ENCODE data around the gene SV2C.

Gene SV2C

DNA sequence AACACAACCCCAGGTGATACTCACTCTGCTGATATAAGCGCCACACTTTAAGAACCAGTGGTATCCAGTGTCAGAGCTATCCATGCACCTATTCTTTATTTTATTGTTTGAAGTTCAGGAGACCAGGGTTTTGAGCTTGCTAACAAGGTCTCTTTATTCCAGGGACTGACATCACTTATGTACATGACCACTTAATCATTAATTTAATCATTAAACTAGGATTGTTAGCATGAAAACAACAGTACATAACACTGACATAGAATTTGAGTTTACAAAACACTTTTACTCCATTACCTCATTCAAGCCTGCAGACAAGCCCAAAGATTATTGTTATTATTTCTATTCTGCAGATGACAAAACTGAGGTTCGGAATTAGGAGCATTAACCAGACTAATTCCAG is 168.5 kb downstream of the SV2C start:
- no peak overlapping the region for H2AFZ ChIP-seq (ENCODE audit: low read length, unreplicated experiment)

DNA sequence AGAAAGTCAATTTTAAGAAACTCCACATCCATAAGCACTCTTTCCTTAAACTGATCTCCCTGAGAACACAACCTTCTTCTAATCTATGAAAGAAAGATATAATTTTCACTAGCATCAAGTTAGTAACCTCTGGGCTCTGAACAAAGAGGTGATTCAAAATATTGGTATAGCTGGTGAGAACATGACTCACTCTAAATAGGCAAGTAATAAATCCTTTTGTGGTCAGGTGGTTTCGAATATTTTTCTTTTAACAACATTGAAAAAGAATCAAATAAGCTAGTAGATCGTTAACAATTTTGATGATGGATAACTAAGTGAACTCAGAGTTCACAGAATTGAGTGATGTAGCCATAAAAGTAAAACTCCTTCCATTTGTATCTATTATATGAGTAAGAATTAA is 169.3 kb downstream of the SV2C start:
- no peak overlapping the region for H3K27ac ChIP-seq (ENCODE audit: low read depth, low read length)
- H3K79me2 ChIP-seq (ENCODE audit: control insufficient read depth, insufficient read depth, low read length, unreplicated experiment), result no peaks in the 10 kb centered on the region
- H2AFZ ChIP-seq (ENCODE audit: low read length, unreplicated experiment), result no peak overlapping the region
- H3K36me3 ChIP-seq (ENCODE audit: insufficient read depth, low read length), result no peaks in the 10 kb centered on the region
- peaks cover 21% of the 10 kb centered on the region for H3K27me3 ChIP-seq (ENCODE audit: insufficient read depth, low read length)
- no peak overlapping the region for H3K4me3 ChIP-seq (ENCODE audit: low read depth, low read length)
- H3K4me1 ChIP-seq (ENCODE audit: control insufficient read depth, insufficient read depth, low read length, unreplicated experiment), result no peaks in the 10 kb centered on the region

More for the DNA sequence above, 168.5 kb downstream of the SV2C start:
- Histone ChIP-seq H3K36me3 (ENCODE audit: insufficient read depth, low read length) (no peaks in the 10 kb centered on the region), H3K79me2 (ENCODE audit: control insufficient read depth, insufficient read depth, low read length, unreplicated experiment) (no peaks in the 10 kb centered on the region), H3K4me1 (ENCODE audit: control insufficient read depth, insufficient read depth, low read length, unreplicated experiment) (no peaks in the 10 kb centered on the region), H3K27me3 (ENCODE audit: insufficient read depth, low read length) (peaks cover 25% of the 10 kb centered on the region), H3K27ac (ENCODE audit: low read depth, low read length) (no peak overlapping the region), H3K4me3 (ENCODE audit: low read depth, low read length) (no peak overlapping the region)

GRCh38 chr5:76256116-76256889 is 173.1 kb downstream of the SV2C start:
- no peak overlapping the region for H2AFZ ChIP-seq (ENCODE audit: low read length, unreplicated experiment)
- no peak overlapping the region for H3K27ac ChIP-seq (ENCODE audit: low read depth, low read length)
- H3K4me1 ChIP-seq (ENCODE audit: control insufficient read depth, insufficient read depth, low read length, unreplicated experiment), result no peaks in the 10 kb centered on the region
- H3K79me2 ChIP-seq (ENCODE audit: control insufficient read depth, insufficient read depth, low read length, unreplicated experiment), result no peaks in the 10 kb centered on the region
- H3K4me3 ChIP-seq (ENCODE audit: low read depth, low read length), result no peak overlapping the region
- H3K27me3 ChIP-seq (ENCODE audit: insufficient read depth, low read length), result peaks cover 19% of the 10 kb centered on the region
- no peaks in the 10 kb centered on the region for H3K36me3 ChIP-seq (ENCODE audit: insufficient read depth, low read length)

GRCh38 chr5:76257225-76257833 is 174.1 kb downstream of the SV2C start:
- H2AFZ ChIP-seq (ENCODE audit: low read length, unreplicated experiment), result no peak overlapping the region
- no peak overlapping the region for H3K27ac ChIP-seq (ENCODE audit: low read depth, low read length)
- H3K27me3 ChIP-seq (ENCODE audit: insufficient read depth, low read length), result peaks cover 14% of the 10 kb centered on the region
- no peaks in the 10 kb centered on the region for H3K79me2 ChIP-seq (ENCODE audit: control insufficient read depth, insufficient read depth, low read length, unreplicated experiment)
- no peaks in the 10 kb centered on the region for H3K4me1 ChIP-seq (ENCODE audit: control insufficient read depth, insufficient read depth, low read length, unreplicated experiment)
- H3K36me3 ChIP-seq (ENCODE audit: insufficient read depth, low read length), result no peaks in the 10 kb centered on the region
- H3K4me3 ChIP-seq (ENCODE audit: low read depth, low read length), result no peak overlapping the region

- Histone ChIP-seq H3K36me3 (ENCODE audit: insufficient read depth, low read length) (no peaks in the 10 kb centered on the region), H3K27me3 (ENCODE audit: insufficient read depth, low read length) (peaks cover 11% of the 10 kb centered on the region), H2AFZ (ENCODE audit: low read length, unreplicated experiment) (no peak overlapping the region), H3K27ac (ENCODE audit: low read depth, low read length) (no peak overlapping the region), H3K4me3 (ENCODE audit: low read depth, low read length) (no peak overlapping the region), H3K4me1 (ENCODE audit: control insufficient read depth, insufficient read depth, low read length, unreplicated experiment) (no peaks in the 10 kb centered on the region), H3K79me2 (ENCODE audit: control insufficient read depth, insufficient read depth, low read length, unreplicated experiment) (no peaks in the 10 kb centered on the region)
These were observed 174.7 kb downstream of the SV2C start for GRCh38 chr5:76257897-76258296.

- Histone ChIP-seq H3K4me1 (ENCODE audit: control insufficient read depth, insufficient read depth, low read length, unreplicated experiment) (no peaks in the 10 kb centered on the region), H3K36me3 (ENCODE audit: insufficient read depth, low read length) (no peaks in the 10 kb centered on the region), H3K27ac (ENCODE audit: low read depth, low read length) (no peak overlapping the region), H3K4me3 (ENCODE audit: low read depth, low read length) (no peak overlapping the region), H3K27me3 (ENCODE audit: insufficient read depth, low read length) (peaks cover 11% of the 10 kb centered on the region; the same call in 1 of the 2 replicates), H2AFZ (ENCODE audit: low read length, unreplicated experiment) (no peak overlapping the region), H3K79me2 (ENCODE audit: control insufficient read depth, insufficient read depth, low read length, unreplicated experiment) (no peaks in the 10 kb centered on the region)
These were observed 181.5 kb downstream of the SV2C start for GRCh38 chr5:76264681-76265080.

DNA sequence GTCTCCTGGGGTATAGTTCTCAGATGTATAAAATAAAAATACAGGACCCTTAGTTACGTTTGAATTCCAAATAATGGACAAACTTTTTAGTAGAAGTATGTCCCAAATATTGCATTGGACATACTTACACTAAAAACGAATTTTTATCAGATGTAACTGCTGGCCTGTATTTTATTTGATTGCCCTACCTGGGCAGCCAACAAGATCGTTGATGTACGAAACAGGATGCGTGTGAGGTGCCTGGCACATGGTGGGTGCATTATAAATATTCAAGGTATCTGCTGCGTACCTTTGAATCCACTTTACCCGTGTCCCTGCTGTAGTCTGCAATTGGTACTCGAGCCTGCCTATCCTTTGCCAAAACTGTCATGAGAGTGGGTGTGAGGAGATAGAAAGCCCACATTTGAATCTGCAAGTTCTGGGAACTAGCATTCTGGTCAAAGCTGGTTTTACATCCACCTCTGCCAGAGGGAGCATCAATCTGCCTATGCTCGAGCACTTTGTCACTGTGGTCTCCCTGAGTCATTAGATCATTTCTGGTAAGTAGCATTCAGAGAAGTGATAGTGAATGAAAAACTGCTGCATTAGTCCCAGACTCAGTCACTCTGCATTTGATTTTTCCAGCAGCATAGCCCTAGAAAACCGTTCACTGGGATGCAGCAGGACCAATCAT is 186.2 kb downstream of the SV2C start:
- Histone ChIP-seq H3K4me1 (ENCODE audit: control insufficient read depth, insufficient read depth, low read length, unreplicated experiment) (no peaks in the 10 kb centered on the region), H3K4me3 (ENCODE audit: low read depth, low read length) (no peak overlapping the region), H3K36me3 (ENCODE audit: insufficient read depth, low read length) (no peaks in the 10 kb centered on the region), H2AFZ (ENCODE audit: low read length, unreplicated experiment) (no peak overlapping the region), H3K27ac (ENCODE audit: low read depth, low read length) (no peak overlapping the region), H3K79me2 (ENCODE audit: control insufficient read depth, insufficient read depth, low read length, unreplicated experiment) (no peaks in the 10 kb centered on the region), H3K27me3 (ENCODE audit: insufficient read depth, low read length) (peaks cover 14% of the 10 kb centered on the region; the same call in 1 of the 2 replicates)

GRCh38 chr5:76269932-76270610 is 186.9 kb downstream of the SV2C start:
- Histone ChIP-seq H3K79me2 (ENCODE audit: control insufficient read depth, insufficient read depth, low read length, unreplicated experiment) (no peaks in the 10 kb centered on the region), H3K4me1 (ENCODE audit: control insufficient read depth, insufficient read depth, low read length, unreplicated experiment) (no peaks in the 10 kb centered on the region), H3K36me3 (ENCODE audit: insufficient read depth, low read length) (no peaks in the 10 kb centered on the region), H3K4me3 (ENCODE audit: low read depth, low read length) (no peak overlapping the region), H2AFZ (ENCODE audit: low read length, unreplicated experiment) (no peak overlapping the region), H3K27me3 (ENCODE audit: insufficient read depth, low read length) (peaks cover 14% of the 10 kb centered on the region; the same call in 1 of the 2 replicates), H3K27ac (ENCODE audit: low read depth, low read length) (no peak overlapping the region)

DNA sequence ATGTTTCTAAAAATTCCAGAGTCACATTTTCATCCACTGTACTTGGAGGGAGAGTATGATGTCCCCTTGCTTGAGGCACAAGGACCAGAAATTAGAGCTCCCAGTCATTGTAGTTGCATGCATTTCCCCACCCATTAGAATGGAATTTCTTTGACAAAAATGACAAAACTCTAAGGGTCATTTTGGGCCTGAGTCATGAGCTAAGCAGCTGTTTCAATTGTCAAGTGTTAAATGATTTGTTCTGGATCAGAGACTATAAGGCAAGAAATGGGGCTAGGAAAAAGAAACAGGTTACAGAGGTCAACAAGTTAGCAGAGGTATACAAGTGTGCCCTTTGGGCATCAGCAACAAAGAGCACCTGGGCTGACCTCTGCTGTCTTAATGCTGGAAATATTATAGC is 188.7 kb downstream of the SV2C start:
- Histone ChIP-seq H2AFZ (ENCODE audit: low read length, unreplicated experiment) (no peak overlapping the region), H3K27me3 (ENCODE audit: insufficient read depth, low read length) (peaks cover 14% of the 10 kb centered on the region; the same call in 1 of the 2 replicates), H3K4me1 (ENCODE audit: control insufficient read depth, insufficient read depth, low read length, unreplicated experiment) (no peaks in the 10 kb centered on the region), H3K27ac (ENCODE audit: low read depth, low read length) (no peak overlapping the region), H3K4me3 (ENCODE audit: low read depth, low read length) (no peak overlapping the region), H3K36me3 (ENCODE audit: insufficient read depth, low read length) (no peaks in the 10 kb centered on the region), H3K79me2 (ENCODE audit: control insufficient read depth, insufficient read depth, low read length, unreplicated experiment) (no peaks in the 10 kb centered on the region)

- Histone ChIP-seq H3K36me3 (ENCODE audit: insufficient read depth, low read length) (no peaks in the 10 kb centered on the region), H2AFZ (ENCODE audit: low read length, unreplicated experiment) (no peak overlapping the region), H3K27me3 (ENCODE audit: insufficient read depth, low read length) (peaks cover 7% of the 10 kb centered on the region; the same call in 1 of the 2 replicates), H3K4me1 (ENCODE audit: control insufficient read depth, insufficient read depth, low read length, unreplicated experiment) (no peaks in the 10 kb centered on the region), H3K27ac (ENCODE audit: low read depth, low read length) (no peak overlapping the region), H3K4me3 (ENCODE audit: low read depth, low read length) (no peak overlapping the region), H3K79me2 (ENCODE audit: control insufficient read depth, insufficient read depth, low read length, unreplicated experiment) (no peaks in the 10 kb centered on the region)
These were observed 190.2 kb downstream of the SV2C start for GRCh38 chr5:76273206-76273885.
